H1 (cell line): ENCODE data around the gene RAD54L.

Experiments used
- ATF2 ChIP-seq: IDR thresholded peaks from 2 replicates; pipeline ENCODE4 v1.6.1; 2012; ENCODE audit warnings: low read length, inconsistent platforms
- BRCA1 ChIP-seq: IDR thresholded peaks from 2 replicates; pipeline ENCODE4 v1.6.1; 2012; ENCODE audit warnings: low read depth, low read length, improper control_type of control experiment
- GABPA ChIP-seq: IDR thresholded peaks from 2 replicates; pipeline ENCODE4 v1.6.1; 2011; ENCODE audit warnings: mild to moderate bottlenecking, low read length, moderate library complexity, borderline replicate concordance; ENCODE audit not compliant: insufficient read depth
- JUN ChIP-seq: IDR thresholded peaks from 2 replicates; pipeline ENCODE4 v1.6.1; 2011; ENCODE audit warnings: low read depth, mild to moderate bottlenecking, improper control_type of control experiment, low read length
- POLR2A ChIP-seq, 2 experiments: IDR thresholded peaks; 1 replicate in 1 of 2; 2 replicates in 1 of 2; pipeline ENCODE4 v1.6.1; 2011; ENCODE audit warnings: low read depth in 2 of 2, low read length in 2 of 2, mild to moderate bottlenecking in 2 of 2; ENCODE audit errors: control extremely low read depth in 1 of 2
- POLR2AphosphoS5 ChIP-seq: IDR thresholded peaks from 2 replicates; pipeline ENCODE4 v1.6.1; 2011; ENCODE audit warnings: low read depth, low read length
- SIN3A ChIP-seq, 2 experiments: IDR thresholded peaks in 1 of 2; conservative IDR thresholded peaks in 1 of 2; 2 replicates each; pipeline ENCODE4 v1.6.1; 2011 to 2012; ENCODE audit warnings: low read length in 2 of 2, improper control_type of control experiment in 1 of 2, low read depth in 1 of 2, mild to moderate bottlenecking in 1 of 2
- YY1 ChIP-seq: IDR thresholded peaks from 2 replicates; pipeline ENCODE4 v1.6.1; 2011; ENCODE audit warnings: low read depth, mild to moderate bottlenecking, low read length
- TF ChIP-seq, protein P1 (sequence below), 3 experiments: IDR thresholded peaks; 1 replicate in 2 of 3; 2 replicates in 1 of 3; pipeline versions ENCODE4 v1.5.1 to v1.6.1; 2011; ENCODE audit warnings: low read length in 3 of 3, mild to moderate bottlenecking in 3 of 3, inconsistent platforms in 2 of 3, low read depth in 1 of 3, moderate library complexity in 1 of 3; ENCODE audit not compliant: insufficient read depth in 1 of 3; ENCODE audit errors: control extremely low read depth in 1 of 3

- TF ChIP-seq BRCA1 = no peak
- TF ChIP-seq, protein P1, sequence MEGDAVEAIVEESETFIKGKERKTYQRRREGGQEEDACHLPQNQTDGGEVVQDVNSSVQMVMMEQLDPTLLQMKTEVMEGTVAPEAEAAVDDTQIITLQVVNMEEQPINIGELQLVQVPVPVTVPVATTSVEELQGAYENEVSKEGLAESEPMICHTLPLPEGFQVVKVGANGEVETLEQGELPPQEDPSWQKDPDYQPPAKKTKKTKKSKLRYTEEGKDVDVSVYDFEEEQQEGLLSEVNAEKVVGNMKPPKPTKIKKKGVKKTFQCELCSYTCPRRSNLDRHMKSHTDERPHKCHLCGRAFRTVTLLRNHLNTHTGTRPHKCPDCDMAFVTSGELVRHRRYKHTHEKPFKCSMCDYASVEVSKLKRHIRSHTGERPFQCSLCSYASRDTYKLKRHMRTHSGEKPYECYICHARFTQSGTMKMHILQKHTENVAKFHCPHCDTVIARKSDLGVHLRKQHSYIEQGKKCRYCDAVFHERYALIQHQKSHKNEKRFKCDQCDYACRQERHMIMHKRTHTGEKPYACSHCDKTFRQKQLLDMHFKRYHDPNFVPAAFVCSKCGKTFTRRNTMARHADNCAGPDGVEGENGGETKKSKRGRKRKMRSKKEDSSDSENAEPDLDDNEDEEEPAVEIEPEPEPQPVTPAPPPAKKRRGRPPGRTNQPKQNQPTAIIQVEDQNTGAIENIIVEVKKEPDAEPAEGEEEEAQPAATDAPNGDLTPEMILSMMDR (IDR thresholded peaks at IDR 0.05; ENCODE audit: control extremely low read depth in 1 of 3, insufficient read depth in 1 of 3, low read depth in 1 of 3, low read length in 3 of 3) = peak in 2 of 3 experiments; percentile 13 to 30; a peak in 2 of 4 replicates
- TF ChIP-seq POLR2AphosphoS5 = no peak
- no peak for TF ChIP-seq GABPA
- no peak for TF ChIP-seq YY1
- no peak for TF ChIP-seq SIN3A (conservative IDR thresholded peaks at IDR 0.05 in 1 of 2, IDR thresholded peaks at IDR 0.05 in 1 of 2; ENCODE audit: low read depth in 1 of 2, low read length in 2 of 2)
- TF ChIP-seq POLR2A (IDR thresholded peaks at IDR 0.05; ENCODE audit: control extremely low read depth in 1 of 2, low read depth in 2 of 2, low read length in 2 of 2) = no peak
- TF ChIP-seq JUN = no peak
- TF ChIP-seq ATF2 = no peak
These were observed 2.7 kb upstream of the RAD54L start for GRCh38 chr1:46244656-46245371.
